Effector memory CD8-positive, alpha-beta T cell (primary cell): ENCODE results near the gene KLRC3.
"Not testable (repeated sequence)": the region's sequence is repeated elsewhere in the genome, so short reads cannot be mapped to it uniquely, and the experiment has no call there.

Experiments
- ATAC-seq: fragments of 150-1000 bp; cut with Tn5 transposase; replicated peaks from 2 replicates; pipeline ENCODE4 v1.10.0; 2021; ENCODE audit warnings: mild to moderate bottlenecking, moderate library complexity
- DNase-seq, 3 experiments: peaks; one replicate each; pipeline ENCODE4 v3.0.0; 2021
- H3K27ac Mint-ChIP-seq, 2 donors: one replicate each; pipeline ENCODE4 v1.8.0; 2022; ENCODE audit warnings: mild to moderate bottlenecking in 2 of 2, mixed read lengths in 2 of 2, moderate library complexity in 2 of 2
- H3K27me3 Mint-ChIP-seq, 2 donors: one replicate each; pipeline ENCODE4 v1.8.0; 2022; ENCODE audit warnings: mixed read lengths in 2 of 2
- H3K36me3 Mint-ChIP-seq: one replicate; pipeline ENCODE4 v1.8.0; 2022; ENCODE audit warnings: mild to moderate bottlenecking, moderate library complexity, mixed read lengths; ENCODE audit not compliant: insufficient read depth
- H3K4me1 Mint-ChIP-seq, 2 donors: one replicate each; pipeline ENCODE4 v1.8.0; 2022; ENCODE audit warnings: low read depth in 2 of 2, mixed read lengths in 2 of 2
- H3K4me3 Mint-ChIP-seq, 2 donors: one replicate each; pipeline ENCODE4 v1.8.0; 2022; ENCODE audit warnings: mild to moderate bottlenecking in 2 of 2, mixed read lengths in 2 of 2, moderate library complexity in 2 of 2
- H3K9me3 Mint-ChIP-seq, 2 donors: one replicate each; pipeline ENCODE4 v1.8.0; 2022; ENCODE audit warnings: mixed read lengths in 2 of 2
- total RNA-seq, 9 experiments: gene quantifications; one replicate each; lab custom pipeline; 2026; lab: John Stamatoyannopoulos, UW

Gene KLRC3
- 0 to 7.4 (median 0.87) reads per million in 9 experiments for total RNA-seq

DNA sequence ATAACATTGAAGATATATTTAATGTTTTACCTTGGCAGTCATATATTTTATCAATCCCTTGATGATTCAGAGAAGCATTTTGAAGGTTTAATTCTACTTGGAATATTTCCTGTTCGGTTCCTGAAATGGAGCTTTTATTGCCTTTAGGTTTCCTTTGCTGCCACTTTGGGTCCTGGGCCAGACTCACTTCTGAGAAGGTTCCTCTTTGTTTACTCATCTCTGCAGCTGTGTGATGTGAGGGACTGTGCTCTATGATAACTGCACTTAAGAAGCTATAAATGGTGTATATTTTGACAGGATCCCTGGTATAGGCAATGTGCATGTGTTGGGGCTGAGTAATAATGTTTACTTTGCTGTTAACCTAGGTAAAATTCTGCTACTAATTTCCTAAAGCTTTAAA is at the start of gene KLRC3:
Gene KLRC3, minus strand, starts transcription at position 262 of the 400 bp plus-strand sequence. Its CDS starts 45 bp downstream, at position 217.
- not testable (repeated sequence) for H3K27me3 Mint-ChIP-seq, H3K36me3 Mint-ChIP-seq, H3K9me3 Mint-ChIP-seq, DNase-seq, H3K27ac Mint-ChIP-seq, H3K4me1 Mint-ChIP-seq
- peak within 1 kb of the TSS; percentile 31 to 73 for H3K4me3 Mint-ChIP-seq
- ATAC-seq, result peak; percentile 27

DNA sequence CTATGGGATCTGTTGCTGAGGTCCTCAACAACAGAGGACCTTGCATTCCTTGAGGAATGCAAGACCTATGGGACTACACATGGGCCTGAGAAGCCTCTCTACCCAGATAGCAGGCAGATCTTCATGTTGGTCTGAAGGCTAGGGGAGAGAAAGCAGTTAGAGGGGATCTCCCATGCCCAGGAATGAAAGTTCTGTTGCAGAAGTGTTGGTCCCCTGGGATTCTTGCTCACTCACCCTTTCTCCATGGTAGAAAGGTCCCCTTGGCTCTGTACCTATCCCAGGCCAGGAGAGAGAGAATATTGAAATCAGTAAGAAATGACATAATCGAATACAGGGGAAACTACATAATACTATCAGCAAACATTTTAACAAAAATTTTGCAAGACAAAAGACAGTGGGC is 49.3 kb upstream of the KLRC3 start:
- Mint-ChIP-seq H3K27me3 (peaks cover 0 to 14% of the 10 kb centered on the region in 2 donors), H3K4me3 (no peak overlapping the region), H3K4me1 (peaks cover 5 to 9% of the 10 kb centered on the region in 2 donors), H3K9me3 (peaks cover 2 to 6% of the 10 kb centered on the region in 2 donors), H3K27ac (no peak overlapping the region), H3K36me3 (peaks cover 3% of the 10 kb centered on the region)
- DNase-seq (no peak), ATAC-seq (no peak)

DNA sequence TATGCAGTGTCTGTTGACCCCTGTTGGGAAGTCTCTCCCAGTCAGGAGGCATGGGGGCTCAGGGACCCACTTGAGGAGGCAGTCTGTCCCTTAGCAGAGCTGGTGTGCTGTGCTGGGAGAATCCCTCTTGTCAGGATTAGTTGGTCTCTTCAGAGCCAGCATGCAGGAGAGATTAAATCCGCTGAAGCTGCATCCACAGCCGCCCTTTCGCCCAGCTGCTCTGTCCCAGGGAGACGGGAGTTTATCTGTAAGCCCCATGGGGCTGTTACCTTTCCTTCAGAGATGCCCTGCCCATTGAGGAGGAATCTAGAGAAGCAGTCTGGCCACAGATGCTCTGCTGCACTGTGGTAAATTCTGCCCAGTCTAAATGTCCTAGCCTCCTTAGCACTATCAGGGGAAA is 45.9 kb upstream of the KLRC3 start:
- Mint-ChIP-seq H3K9me3 (peaks cover 10 to 23% of the 10 kb centered on the region in 2 donors), H3K4me1 (peaks cover 5 to 9% of the 10 kb centered on the region in 2 donors), H3K36me3 (peaks cover 3% of the 10 kb centered on the region), H3K4me3 (no peak overlapping the region), H3K27ac (no peak overlapping the region), H3K27me3 (peaks cover 0 to 14% of the 10 kb centered on the region in 2 donors)
- no peak for DNase-seq
- ATAC-seq, result no peak

DNA sequence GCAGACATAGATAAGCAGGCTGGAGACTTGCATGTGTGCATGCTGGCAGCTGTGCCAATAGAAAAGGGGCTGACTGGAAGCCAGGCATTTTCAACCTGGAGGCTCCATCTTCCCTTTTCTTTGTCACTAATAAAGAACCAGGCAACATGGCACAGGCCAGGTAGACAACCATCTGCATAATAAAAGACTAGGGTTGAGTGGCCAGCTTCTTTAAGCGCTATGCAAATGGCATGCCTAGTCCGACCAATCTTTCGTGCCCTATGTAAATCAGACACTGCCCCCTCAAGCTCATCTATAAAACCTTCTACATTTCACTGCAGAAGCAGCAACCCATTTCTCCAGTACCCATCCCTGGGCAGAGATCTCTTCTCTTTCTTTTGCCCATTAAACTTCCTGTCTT is 37.4 kb upstream of the KLRC3 start:
- Mint-ChIP-seq H3K4me3 (no peak overlapping the region), H3K4me1 (peaks cover 10 to 12% of the 10 kb centered on the region in 2 donors), H3K36me3 (no peaks in the 10 kb centered on the region), H3K9me3 (peaks cover 20 to 23% of the 10 kb centered on the region in 2 donors), H3K27me3 (no peaks in the 10 kb centered on the region), H3K27ac (peak overlapping the region in 1 of 2 donors; percentile 7)
- DNase-seq (no peak), ATAC-seq (peak; percentile 26)

DNA sequence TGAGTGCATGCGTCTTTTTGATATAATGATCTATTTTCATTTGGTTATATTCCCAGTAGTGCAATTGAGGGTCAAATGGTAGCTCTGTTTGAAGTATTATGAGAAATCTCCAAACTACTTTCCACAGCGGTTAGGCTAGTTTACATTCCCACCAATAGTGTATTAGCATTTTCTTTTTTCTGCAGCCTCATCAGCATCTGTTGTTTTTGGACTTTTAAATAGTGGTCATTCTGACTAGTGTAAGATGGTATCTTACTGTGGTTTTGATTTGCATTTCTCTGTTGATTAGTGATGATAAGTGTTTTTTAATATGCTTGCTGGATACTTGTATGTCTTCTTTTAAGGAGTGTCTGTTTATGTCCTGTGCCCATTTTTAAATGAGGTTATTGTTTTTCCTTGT is 36.5 kb upstream of the KLRC3 start:
- ATAC-seq (no peak), DNase-seq (no peak)
- no peaks in the 10 kb centered on the region for H3K27me3 Mint-ChIP-seq
- peak overlapping the region in 1 of 2 donors; percentile 7 for H3K27ac Mint-ChIP-seq
- no peaks in the 10 kb centered on the region for H3K36me3 Mint-ChIP-seq
- peaks cover 10 to 12% of the 10 kb centered on the region in 2 donors for H3K4me1 Mint-ChIP-seq
- no peak overlapping the region for H3K4me3 Mint-ChIP-seq
- H3K9me3 Mint-ChIP-seq, result peaks cover 11 to 18% of the 10 kb centered on the region in 2 donors

DNA sequence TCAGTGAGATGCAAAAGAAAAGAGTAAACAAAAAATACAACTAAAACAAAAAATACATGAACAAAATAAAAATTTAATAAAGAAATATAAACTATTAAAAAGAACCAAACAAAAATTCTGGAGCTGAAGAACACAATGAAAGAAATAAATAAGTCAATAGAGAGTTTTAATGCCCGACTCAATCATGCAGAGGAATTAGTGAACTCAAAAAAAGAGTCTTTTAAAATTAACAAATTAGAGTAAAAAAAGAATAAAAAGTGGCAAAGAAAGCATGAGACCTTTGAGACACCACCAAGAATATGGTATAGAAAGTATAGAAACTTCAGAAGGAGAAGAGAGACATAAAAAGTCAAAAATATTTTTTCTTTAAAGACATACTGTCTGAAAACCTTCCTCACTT is 35.4 kb upstream of the KLRC3 start:
- Mint-ChIP-seq H3K9me3 (peaks cover 7 to 16% of the 10 kb centered on the region in 2 donors), H3K27me3 (no peaks in the 10 kb centered on the region), H3K36me3 (no peaks in the 10 kb centered on the region), H3K4me1 (peaks cover 11 to 12% of the 10 kb centered on the region in 2 donors), H3K4me3 (no peak overlapping the region), H3K27ac (peak overlapping the region in 1 of 2 donors; percentile 42)
- no peak for DNase-seq
- ATAC-seq, result no peak

DNA sequence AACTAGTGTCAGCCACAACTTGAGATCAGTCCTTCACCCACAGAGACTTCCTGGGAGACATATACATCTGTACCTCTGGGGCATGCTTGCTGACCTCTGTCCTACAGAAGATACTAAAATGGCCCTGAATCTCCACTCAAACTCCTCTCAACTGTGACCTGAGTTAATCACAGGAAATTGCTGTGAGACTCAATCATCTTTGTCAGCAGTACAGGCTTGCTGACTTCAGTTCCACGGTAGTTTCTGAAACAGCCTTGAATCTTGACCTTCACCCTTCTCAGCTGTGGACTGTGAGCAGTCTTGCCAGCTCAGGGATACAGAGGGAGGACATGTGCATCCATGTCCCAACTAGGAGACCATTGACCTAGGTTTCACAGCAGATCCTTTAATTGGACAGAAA is 34.1 kb upstream of the KLRC3 start:
- Mint-ChIP-seq H3K4me1 (peaks cover 12% of the 10 kb centered on the region in 2 donors), H3K9me3 (peaks cover 7 to 16% of the 10 kb centered on the region in 2 donors), H3K27ac (peak overlapping the region; percentile 32 to 42), H3K4me3 (no peak overlapping the region), H3K36me3 (no peaks in the 10 kb centered on the region), H3K27me3 (no peaks in the 10 kb centered on the region)
- DNase-seq (no peak), ATAC-seq (no peak)

DNA sequence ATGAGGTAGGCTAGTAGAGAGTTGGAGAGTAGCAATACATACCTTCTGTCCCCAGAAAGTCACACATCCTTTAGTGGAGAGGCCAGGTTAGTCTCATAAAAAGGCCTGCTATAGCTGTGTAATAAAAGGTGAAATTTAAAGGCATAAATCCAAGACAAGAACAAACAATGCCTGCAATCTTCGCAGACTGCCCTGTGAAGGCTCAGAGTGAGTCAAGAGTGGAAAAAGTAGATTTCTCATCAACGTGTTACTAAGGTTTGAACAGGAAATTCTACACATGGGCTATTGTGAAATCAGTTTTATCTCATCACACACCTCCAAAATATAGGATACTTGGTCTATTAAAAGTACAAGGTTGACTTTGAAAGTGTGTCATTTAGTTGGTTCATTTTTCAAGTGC is 32.8 kb upstream of the KLRC3 start, which contains the start of gene KLRC1:
Gene KLRC1, minus strand, starts transcription at position 222 of the 400 bp plus-strand sequence. CDS start 2,221 bp downstream, outside the sequence.
- Mint-ChIP-seq H3K27me3 (no peaks in the 10 kb centered on the region), H3K9me3 (peaks cover 7 to 16% of the 10 kb centered on the region in 2 donors), H3K36me3 (no peaks in the 10 kb centered on the region), H3K27ac (no peak within 1 kb of the TSS), H3K4me1 (peaks cover 4 to 16% of the 10 kb centered on the region in 2 donors), H3K4me3 (peak within 1 kb of the TSS; percentile 21 to 41)
- no peak for DNase-seq
- peak; percentile 61 for ATAC-seq

DNA sequence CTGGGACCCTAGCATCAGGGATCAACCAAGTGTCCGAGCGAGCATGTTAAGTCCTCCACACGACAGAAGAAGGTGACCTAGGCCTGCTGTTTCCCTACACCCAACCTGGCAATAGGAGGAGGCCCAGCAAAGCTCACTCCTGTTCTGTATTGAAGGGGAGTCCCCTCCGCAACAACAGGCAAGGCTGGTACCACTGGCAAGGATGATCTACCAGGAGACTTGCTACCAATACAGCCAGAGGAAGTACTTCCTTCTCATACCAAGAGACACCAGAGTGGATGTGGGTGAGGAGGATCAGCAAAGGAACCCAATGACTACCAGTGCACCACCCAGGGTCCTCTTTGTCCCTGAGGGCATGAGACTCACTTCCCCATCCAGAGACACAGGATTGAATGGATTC is 27.8 kb upstream of the KLRC3 start:
- H3K4me1 Mint-ChIP-seq, result peaks cover 5 to 10% of the 10 kb centered on the region in 2 donors
- peaks cover 4% of the 10 kb centered on the region for H3K36me3 Mint-ChIP-seq
- H3K27ac Mint-ChIP-seq, result no peak overlapping the region
- H3K27me3 Mint-ChIP-seq, result no peaks in the 10 kb centered on the region
- no peaks in the 10 kb centered on the region for H3K9me3 Mint-ChIP-seq
- H3K4me3 Mint-ChIP-seq, result peak overlapping the region; percentile 46 to 53
- no peak for DNase-seq
- no peak for ATAC-seq

DNA sequence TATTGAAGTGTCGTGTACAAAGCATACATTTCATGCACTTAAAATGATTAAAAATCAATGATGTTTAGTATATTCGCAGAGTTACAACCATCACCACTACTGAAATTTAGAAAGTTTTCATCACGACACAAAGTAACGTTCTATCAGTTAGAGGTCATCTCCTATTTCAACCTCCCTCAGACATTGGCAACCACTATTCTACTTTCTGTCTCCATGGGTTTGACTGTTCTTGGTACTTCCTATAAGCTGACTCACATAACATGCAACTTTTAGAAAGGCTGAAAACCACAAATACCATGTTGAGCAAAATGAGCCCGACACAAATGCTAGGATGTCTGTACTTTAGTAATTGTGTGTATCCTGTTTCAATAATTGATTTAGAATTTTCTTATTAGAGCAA is 25.7 kb upstream of the KLRC3 start:
- not testable (repeated sequence) for H3K27me3 Mint-ChIP-seq, H3K4me3 Mint-ChIP-seq, H3K27ac Mint-ChIP-seq, DNase-seq, H3K9me3 Mint-ChIP-seq, H3K4me1 Mint-ChIP-seq, H3K36me3 Mint-ChIP-seq
- ATAC-seq, result peak; percentile 63

DNA sequence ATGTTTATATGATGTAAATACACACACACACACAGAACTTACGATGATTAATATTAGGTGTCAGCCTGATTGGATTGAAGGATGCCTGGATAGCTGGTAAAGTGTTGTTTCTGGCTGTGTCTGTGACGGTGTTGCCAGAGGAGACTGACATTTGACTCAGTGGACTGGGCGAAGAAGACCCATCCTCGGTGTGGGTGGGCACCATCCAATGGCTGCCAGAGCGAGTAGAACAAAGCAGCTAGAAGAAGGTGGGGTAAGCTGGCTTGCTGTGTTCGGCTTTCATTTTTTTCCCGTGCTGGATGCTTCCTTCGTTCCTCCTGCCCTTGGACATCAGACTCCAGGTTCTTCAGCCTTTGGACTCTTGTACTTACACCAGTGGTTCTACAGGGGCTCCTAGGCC is 20.7 kb upstream of the KLRC3 start:
- not testable (repeated sequence) for H3K27me3 Mint-ChIP-seq, H3K4me3 Mint-ChIP-seq, H3K4me1 Mint-ChIP-seq, DNase-seq, H3K36me3 Mint-ChIP-seq, ATAC-seq, H3K27ac Mint-ChIP-seq, H3K9me3 Mint-ChIP-seq

DNA sequence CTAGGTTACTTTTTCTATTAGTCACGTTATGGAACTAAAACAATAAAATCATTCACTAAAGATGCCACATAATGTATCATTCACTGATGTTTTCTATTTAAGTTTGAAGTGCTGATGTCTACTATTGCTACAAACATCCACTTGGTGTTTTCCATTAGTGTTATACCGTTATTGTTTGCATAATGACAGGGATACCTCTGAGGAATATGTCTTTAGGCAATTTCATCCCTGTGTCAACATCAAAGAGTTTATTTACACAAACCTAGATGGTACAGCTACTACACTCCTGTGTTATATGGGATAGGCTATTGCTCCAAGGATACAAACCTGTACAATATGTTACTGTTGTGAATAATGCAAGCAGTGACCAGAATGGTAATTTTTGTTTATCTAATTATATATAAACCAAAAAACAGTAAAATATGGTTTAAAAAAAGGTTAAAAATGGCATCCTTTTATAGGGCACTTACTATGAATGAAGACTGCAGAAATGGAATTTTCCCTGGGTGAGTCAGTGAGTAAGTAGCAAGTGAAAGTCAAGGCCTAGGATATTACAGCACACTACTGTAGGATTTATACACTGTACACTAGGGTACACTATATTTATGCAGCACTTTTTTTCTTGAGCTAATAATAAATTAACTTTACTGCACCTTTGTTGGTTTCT is 19.3 kb upstream of the KLRC3 start:
- not testable (repeated sequence) for H3K27me3 Mint-ChIP-seq, ATAC-seq, H3K27ac Mint-ChIP-seq, H3K36me3 Mint-ChIP-seq, H3K9me3 Mint-ChIP-seq, H3K4me3 Mint-ChIP-seq, DNase-seq, H3K4me1 Mint-ChIP-seq

DNA sequence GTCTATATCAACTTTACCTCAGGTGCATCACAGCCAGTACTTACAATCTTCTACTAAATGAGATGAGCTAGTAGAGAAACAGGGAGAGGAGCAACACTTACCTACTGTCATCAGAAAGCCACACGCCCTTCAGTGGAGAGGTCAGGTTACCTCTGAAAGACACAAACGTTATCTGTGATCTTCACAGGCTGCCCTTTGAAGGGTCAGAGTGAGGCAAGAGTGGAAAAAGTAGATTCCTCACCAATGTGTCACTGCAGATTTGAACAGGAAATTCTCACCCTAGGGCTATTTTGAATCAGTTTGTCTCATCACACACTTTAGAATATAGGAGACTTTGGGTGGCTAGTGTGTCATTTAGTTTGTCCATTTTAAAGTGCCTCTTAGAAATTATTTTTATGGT is 17.2 kb upstream of the KLRC3 start:
- not testable (repeated sequence) for H3K9me3 Mint-ChIP-seq, H3K27ac Mint-ChIP-seq, ATAC-seq, DNase-seq, H3K4me3 Mint-ChIP-seq, H3K4me1 Mint-ChIP-seq, H3K36me3 Mint-ChIP-seq, H3K27me3 Mint-ChIP-seq

DNA sequence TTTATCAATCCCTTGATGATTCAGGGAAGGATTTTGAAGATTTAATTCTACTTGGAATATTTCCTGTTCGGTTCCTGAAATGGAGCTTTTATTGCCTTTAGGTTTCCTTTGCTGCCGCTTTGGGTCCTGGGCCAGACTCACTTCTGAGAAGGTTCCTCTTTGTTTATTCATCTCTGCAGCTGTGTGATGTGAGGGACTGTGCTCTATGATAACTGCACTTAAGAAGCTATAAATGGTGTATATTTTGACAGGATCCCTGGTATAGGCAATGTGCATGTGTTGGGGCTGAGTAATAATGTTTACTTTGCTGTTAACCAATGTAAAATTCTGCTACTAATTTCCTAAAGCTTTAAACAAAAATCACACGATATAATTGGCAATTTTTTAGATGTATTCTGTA is 15.4 kb upstream of the KLRC3 start, which contains the start of gene KLRC2:
Gene KLRC2, minus strand, starts transcription at position 195 of the 400 bp plus-strand sequence. Its CDS starts 24 bp downstream, at position 171.
- not testable (repeated sequence) for H3K27me3 Mint-ChIP-seq, H3K4me1 Mint-ChIP-seq, H3K36me3 Mint-ChIP-seq, H3K27ac Mint-ChIP-seq, H3K9me3 Mint-ChIP-seq, DNase-seq
- H3K4me3 Mint-ChIP-seq, result peak within 1 kb of the TSS; percentile 5 to 41
- peak; percentile 58 for ATAC-seq
